HG03521 (cell line): ENCODE results near the gene NEK6.

Experiments used
- ATAC-seq: cut with Tn5 transposase; IDR thresholded peaks from one replicate; pipeline ENCODE4 v1.9.1; 2021; ENCODE audit warnings: mild to moderate bottlenecking, moderate library complexity; ENCODE audit not compliant: unreplicated experiment

Gene NEK6

GRCh38 chr9:124390794-124391658 lies 133.3 kb downstream of the NEK6 start:
- no peak for ATAC-seq

- ATAC-seq: no peak
These were observed 134.6 kb downstream of the NEK6 start for GRCh38 chr9:124392254-124392870.

GRCh38 chr9:124392871-124393460 lies 135.2 kb downstream of the NEK6 start:
- ATAC-seq: no peak

GRCh38 chr9:124394167-124394566 lies 136.4 kb downstream of the NEK6 start:
- ATAC-seq: no peak

GRCh38 chr9:124394596-124394995 lies 136.8 kb downstream of the NEK6 start:
- no peak for ATAC-seq

GRCh38 chr9:124395826-124396225 lies 138.1 kb downstream of the NEK6 start:
- no peak for ATAC-seq

GRCh38 chr9:124398191-124398935 lies 140.6 kb downstream of the NEK6 start:
- no peak for ATAC-seq

- ATAC-seq: no peak
These were observed 141.7 kb downstream of the NEK6 start for GRCh38 chr9:124399323-124399967.

GRCh38 chr9:124399968-124400940 lies 142.5 kb downstream of the NEK6 start:
- ATAC-seq: no peak
